Activated effector memory CD4-positive, alpha-beta T cell treated with Interleukin-2 at 50 U/mL for 16 hours (primary cell): ENCODE measurements around the gene CD34.
"Not testable (repeated sequence)": the region's sequence is repeated elsewhere in the genome, so short reads cannot be mapped to it uniquely, and the experiment has no call there.

Source experiments
- DNase-seq: peaks from one replicate; pipeline ENCODE4 v3.0.0-alpha.2; 2020

Gene CD34

DNA sequence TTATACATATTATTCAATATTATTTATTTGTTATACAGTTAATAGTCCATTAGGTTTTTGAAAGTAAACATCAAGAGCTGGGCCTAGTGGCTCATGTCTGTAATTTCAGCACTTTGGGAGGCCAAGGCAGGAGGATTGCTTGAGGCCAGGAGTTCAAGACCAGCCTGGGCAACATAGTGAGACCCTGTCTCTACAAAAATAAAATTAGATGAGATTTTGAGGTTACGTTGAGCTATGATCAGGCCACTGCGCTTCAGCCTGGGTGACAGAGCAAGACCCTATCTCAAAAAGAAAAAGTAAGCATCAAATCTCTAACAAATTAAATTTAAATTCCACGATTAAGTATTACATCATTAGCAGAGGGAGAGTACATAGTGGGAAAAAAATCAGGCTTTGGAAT lies 15.0 kb upstream of the CD34 start:
- not testable (repeated sequence) for DNase-seq

DNA sequence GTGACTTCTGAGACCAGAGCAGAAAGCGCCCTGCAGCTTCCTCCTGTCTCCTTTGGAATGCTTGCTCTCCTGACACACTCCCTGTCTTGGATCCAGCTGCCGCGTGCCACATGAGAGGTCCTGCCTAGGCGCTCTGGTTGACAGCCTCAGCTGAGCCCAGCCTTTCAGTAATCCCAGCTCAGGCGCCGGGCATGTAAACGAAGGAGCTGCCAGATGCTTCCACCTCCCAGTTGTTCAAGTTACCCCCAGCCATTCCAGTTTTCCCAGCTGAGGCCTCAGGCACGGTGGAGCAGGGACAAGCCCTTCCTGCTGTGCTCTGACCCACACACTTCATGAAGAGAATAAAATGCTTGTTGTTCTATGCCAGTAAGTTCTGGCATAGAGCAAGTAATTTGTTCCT lies 14.3 kb upstream of the CD34 start:
- no peak for DNase-seq

- no peak for DNase-seq
Observed at GRCh38 chr1:207923561-207923960, 12.6 kb upstream of the CD34 start.

DNA sequence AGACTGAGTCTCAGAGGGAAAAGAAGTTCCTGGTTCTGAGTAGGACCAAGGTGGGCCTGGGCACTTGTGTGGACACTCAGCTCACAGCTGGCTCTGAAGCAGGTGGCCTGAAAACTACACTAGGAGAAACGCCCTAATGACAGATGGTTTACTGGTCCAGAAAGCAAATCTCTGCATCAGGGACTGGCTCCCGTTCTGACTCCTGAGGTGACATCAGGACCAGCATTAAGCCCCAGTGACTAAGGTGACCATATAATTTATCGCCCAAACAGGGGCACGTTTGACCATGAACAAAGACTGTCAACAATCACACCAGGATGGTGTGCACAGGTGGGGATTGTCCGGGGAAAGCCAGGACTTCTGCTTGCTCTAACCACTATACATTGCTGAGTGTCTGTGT lies 12.2 kb upstream of the CD34 start:
- no peak for DNase-seq

DNA sequence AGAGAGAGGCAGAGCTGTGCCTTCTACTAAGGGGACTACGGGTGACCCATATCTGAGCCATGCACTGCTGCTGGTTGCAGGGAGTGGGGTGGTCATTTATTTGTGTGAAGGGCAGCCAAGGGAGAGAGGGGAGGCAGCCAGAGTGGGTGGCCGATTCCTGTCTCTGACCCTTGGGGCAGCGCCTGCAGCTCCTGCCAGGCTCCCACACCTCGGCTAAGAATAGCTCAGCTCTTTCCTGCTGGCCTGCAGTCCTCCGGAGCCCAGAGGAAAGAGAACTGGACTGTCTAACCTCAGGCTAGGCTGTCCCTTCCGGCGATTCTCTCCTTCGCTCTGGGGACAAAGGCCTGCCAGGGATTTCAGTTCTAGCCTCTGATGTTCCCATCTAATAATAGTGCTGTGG lies 11.6 kb upstream of the CD34 start:
- no peak for DNase-seq

GRCh38 chr1:207921321-207921720 lies 10.4 kb upstream of the CD34 start:
- DNase-seq, result no peak

DNA sequence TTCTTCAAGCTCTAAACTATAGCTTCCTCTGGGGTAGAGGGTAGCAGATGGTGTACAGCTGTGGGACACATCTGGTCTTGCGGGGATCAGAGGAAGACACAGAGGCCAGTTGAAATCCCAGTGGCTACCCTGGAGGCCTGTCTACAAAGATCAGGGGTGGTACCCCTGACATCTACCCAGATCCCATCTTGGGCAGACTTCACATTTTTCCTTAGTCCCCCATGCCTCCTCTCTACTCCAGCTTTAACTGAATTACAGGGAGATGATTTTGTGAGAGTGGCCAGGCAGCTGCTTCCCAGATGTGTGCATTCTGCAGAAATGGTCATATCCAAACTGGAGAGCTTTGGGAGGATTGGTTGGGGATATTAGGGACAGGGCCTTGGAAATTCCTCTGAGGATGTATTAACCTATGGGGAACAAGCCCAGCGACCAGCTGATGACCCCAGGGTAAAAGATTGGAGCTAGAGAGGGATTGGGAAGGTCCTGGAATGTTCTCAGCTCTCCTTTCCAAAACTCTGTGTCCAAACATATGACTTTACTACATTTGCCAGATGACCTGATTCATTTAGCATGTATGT lies 9.6 kb upstream of the CD34 start:
- DNase-seq, result no peak

DNA sequence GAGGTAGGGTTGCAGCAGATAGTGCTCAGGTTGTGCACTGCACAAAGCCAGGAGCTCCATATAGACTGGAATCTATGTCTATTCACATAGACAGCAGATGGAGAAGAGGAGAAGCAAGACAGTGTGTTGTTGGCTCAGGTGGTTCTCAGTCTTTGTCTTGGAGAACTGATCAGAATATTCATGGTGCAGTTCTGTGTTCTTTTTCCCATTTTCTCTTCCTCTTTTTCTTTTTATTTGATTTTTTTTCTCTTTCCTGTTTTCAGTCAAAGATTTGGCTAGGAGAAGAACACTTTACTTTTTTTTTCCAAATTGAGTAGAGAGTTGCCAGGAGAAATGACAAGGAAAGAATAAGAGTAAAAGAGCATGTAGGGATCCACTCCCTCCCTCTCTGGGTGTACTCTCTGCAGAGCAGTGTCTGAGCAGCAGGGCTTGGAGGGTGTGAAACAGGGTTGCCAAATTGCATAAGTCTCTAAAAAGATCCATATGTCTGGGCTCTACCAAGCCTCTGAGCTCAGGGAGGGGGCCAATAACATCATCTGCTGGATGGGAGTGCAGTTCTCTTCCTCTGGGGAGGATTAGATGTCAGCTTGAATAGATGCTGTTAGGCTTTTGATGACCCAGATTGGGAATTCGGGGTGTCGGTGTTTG lies 8.7 kb upstream of the CD34 start:
- DNase-seq, result no peak

GRCh38 chr1:207918581-207918980 lies 7.7 kb upstream of the CD34 start:
- no peak for DNase-seq

- DNase-seq, result no peak
Observed at GRCh38 chr1:207918011-207918410, 7.1 kb upstream of the CD34 start.

DNA sequence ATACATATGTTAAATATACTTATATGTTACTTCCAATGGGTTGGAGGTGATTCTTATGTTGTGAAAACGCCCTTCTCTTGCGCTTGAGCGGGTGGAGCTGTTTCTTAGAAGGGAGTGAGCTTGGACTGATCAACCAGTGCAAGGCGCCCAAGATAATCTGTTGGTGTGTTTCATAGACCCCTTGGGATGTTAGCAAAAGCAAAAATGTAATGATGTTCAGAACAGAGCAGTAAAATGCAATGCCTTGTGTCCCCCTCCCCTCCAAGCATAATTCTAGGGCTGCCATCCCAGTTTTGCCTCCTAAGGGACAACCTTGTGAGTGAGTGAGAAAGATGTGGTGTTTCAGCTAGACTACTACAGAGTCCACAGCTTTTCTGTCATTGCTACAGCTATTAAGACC lies 6.2 kb upstream of the CD34 start:
- DNase-seq, result no peak

DNA sequence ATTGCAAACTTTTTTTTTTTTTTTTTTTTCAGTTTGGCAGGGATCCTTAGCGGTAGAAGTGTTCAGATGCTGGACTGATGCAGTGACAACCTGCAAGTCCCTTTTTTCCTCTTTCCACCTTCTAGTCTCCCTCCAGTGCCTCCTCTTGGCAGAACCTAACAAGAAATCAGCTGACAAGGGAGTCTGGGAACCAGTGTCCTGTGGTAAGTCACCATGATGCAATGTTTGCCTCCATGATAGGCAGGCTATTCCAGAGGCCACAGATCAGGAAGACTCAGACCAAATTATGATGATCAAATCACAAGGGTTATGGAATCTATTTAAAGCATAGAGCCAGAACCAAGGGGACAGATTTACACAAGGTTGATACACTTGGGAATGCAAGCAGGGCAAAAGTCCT lies 3.0 kb upstream of the CD34 start:
- no peak for DNase-seq

DNA sequence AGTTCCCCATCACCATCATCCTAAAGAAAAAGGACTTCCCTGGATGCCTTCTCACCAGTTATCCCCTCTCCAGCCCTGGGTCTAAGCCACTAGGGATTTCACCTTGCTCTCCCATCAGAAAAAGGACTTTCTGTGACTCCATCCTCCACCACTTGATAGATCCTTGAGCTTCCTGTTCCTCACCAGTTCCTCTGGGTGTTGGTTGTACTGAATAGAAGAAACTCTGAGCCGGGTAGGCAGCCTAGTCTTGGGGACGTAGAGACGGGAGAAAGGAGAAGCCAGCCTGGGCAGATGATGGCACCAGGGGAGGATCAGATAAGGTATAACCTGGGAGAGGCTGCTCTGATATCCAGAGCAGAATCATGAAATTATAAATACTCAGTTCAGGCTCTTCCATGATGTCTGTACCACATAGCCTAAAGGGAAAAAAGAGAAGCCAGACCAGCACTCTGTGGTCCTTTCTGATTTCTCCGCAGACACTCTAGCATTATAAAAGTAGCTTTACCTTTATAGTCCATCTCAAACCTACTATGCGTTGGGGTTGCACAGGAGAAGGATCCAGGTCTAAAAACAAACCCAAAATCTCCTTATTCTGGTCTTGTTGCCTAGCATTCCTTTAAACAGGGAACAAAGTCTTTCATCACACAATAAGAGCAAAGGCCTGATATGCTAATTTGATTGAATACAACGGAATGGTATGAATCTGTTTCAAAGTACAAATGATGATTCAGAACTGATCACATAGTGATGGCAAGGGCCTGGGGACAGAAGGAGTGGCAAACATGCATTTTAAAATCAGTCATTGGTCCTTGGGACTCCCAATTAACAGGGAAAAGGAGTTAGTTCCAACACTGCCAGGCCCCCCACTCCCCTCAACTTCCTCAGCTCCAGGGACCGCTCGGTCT lies 1.2 kb upstream of the CD34 start:
- DNase-seq, result no peak

DNA sequence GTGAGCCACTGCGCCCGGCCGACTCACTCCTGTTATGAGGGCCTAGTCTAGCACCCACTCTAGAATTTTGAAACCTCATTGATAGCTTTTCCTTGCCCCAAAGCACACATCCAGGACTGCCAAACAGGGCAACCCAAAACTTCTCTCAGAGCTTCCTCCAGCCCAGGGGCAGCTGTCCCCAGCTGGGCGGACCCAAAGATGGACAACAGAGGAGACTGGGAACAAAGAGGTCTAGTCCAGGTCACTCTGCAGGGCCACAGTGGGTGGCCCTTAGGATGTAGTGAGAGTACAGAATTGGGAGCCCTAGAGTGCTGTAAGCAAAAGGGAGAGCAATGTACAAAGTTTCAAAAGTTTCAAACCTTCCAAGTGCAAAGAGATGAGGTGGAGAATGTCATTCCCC lies 1.2 kb downstream of the CD34 start:
- no peak for DNase-seq

GRCh38 chr1:207908107-207908734 lies 2.7 kb downstream of the CD34 start:
- DNase-seq, result no peak

DNA sequence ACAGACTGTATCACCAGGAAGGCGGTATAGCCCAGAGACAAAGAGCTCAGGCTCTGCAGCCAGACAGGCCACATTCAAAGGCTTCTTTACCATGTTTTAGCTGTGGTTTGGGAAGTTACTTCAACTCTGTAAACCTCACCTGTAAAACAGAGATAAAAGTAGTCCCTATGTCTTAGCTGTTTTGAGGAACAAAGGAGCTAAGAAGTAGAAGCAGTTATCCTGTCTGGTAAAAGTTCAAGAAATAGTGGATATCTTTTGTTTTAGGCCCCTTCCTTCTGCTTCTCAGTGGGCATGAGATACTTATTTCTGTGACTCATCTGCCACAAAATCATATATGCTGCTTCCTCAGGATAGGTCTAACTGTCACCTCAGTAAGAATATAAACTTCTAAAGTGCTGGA lies 6.5 kb downstream of the CD34 start:
- DNase-seq, result no peak

DNA sequence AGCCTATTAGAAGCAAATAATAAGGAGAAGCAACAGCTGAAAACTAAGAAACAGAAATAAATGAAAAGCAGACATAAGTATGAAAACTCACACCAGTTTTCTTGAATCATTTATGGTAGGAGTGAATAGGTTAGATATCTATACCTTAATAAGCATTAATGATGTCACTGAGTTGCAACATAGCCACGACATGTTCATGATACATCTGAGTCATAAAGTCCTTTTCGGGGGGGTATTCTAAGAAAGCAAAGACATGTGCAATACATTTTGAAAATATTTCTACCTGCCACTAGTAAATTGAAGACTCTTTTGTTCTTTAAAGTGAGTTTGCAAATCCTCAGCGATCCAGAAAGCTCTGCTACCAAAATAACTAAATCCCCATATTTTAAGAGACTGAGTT lies 7.2 kb downstream of the CD34 start:
- no peak for DNase-seq

DNA sequence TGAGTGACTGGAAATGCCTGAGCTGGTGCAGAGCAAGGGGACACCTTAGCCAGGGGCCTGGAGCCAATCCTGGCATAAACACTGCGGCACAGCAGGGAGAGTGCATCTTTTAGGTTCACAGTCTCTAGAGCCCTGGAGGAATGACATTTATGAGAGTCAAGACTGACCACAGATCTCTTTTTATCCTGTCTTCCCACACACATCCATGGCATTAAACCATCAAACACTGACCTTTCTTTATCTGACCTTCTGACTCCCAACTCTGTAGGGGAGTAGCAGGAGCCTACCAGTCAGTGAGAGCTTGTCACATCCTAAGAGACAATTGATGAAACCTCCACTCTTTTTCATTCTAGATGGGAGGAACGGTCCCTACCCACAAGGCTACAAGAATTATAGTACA lies 7.9 kb downstream of the CD34 start:
- DNase-seq, result no peak

DNA sequence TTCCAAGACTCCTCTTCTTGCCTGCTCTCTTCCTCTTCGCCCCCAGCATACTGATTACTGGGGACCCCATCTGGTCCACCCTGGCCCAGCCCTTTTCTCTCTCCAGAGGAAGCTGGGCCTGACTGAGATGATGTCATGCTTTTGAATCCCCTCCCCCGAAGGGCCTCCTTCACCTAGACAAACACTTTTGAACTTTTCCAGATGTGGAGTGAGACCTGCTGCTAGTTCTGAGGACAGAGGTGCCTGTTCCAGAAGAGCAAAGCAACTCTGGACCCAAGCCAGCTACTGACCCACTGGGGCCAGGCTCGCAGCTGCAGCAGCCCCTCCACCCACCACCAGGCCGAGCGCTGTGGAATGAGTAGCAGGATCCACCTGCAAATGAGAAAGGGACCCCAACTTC lies 8.4 kb downstream of the CD34 start:
- DNase-seq, result no peak

- no peak for DNase-seq
Observed at GRCh38 chr1:207901041-207901653, 9.8 kb downstream of the CD34 start.

DNA sequence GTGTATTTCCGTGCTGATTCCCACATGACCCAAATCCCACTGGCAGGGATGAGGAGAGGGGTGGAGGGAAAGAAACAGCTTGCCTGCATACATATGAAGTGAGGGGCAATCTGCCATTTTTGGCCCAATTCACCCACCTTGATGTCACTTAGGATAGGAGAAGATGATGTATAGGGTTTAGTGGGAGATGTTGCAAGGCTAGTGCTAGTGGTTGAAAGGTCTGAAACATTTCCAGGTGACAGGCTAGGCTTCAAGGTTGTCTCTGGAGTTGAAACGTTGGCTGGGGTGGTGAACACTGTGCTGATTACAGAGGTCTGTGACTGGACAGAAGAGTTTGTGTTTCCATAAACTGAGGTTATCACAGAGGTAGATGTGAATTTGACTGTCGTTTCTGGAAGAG lies 12.1 kb downstream of the CD34 start:
- DNase-seq, result no peak

GRCh38 chr1:207898260-207898659 lies 12.7 kb downstream of the CD34 start:
- DNase-seq, result no peak

GRCh38 chr1:207897188-207897587 lies 13.7 kb downstream of the CD34 start:
- DNase-seq, result no peak
